SK-N-SH (cell line): ENCODE data around the gene CDK5RAP2. TPM values are rescaled to one million over a fixed set of nuclear protein-coding genes. Genes with fewer than 3 reads are reported as not detected.
A peak's percentile ranks its signal among the peaks of the same experiment; 100 is the strongest.

Source experiments
- CTCF ChIA-PET: fragments of 300-600, 350-600 bp; formaldehyde crosslinking; extraction: SDS; loops from one replicate; lab custom pipeline; 2021; lab: Yijun Ruan, JAX
- POLR2A ChIA-PET: fragments of 350-600 bp; sonication (Branson Sonifier 250); formaldehyde crosslinking; extraction: SDS; loops from one replicate; lab custom pipeline; 2020; ENCODE audit warnings: antibody characterized with exemption, inconsistent platforms; lab: Yijun Ruan, JAX
- DNase-seq: peaks from one replicate; pipeline ENCODE4 v3.0.0; 2012
- H2AFZ ChIP-seq: fragments of 200-600 bp; sonication (generic); 2 replicates; pipeline ENCODE4 v1.8.1; 2016; ENCODE audit warnings: antibody characterized with exemption, mild to moderate bottlenecking, low read depth
- H3F3A ChIP-seq: fragments of 200-600 bp; sonication (generic); replicated peaks from 2 replicates; pipeline ENCODE3; 2016; ENCODE audit warnings: antibody characterized with exemption, mild to moderate bottlenecking; ENCODE audit not compliant: insufficient read depth
- H3K27ac ChIP-seq, 2 experiments: fragments of 200-500 bp in 1 of 2; fragments of 200-600 bp in 1 of 2; sonication (Bioruptor generic) in 1 of 2; sonication (generic), shearing (Covaris generic) in 1 of 2; 2 replicates each; pipeline versions ENCODE4 v1.5.1 to v1.6.1; 2014 to 2016; ENCODE audit warnings: low read depth in 2 of 2, inconsistent platforms in 1 of 2, low read length in 1 of 2, mild to moderate bottlenecking in 1 of 2, mixed read lengths in 1 of 2
- H3K27me3 ChIP-seq: fragments of 200-600 bp; sonication (generic), shearing (Covaris generic); 2 replicates; pipeline ENCODE4 v1.6.1; 2016; ENCODE audit warnings: mixed run types; ENCODE audit not compliant: insufficient read depth
- H3K36me3 ChIP-seq, 2 experiments: fragments of 200-500 bp in 1 of 2; fragments of 200-600 bp in 1 of 2; sonication (Bioruptor generic) in 1 of 2; sonication (generic) in 1 of 2; replicated peaks in 1 of 2; 2 replicates each; pipeline versions ENCODE3 to v1.5.1; 2014 to 2016; ENCODE audit warnings: low read length in 1 of 2, mild to moderate bottlenecking in 1 of 2; ENCODE audit not compliant: insufficient read depth in 2 of 2, control insufficient read depth in 1 of 2
- H3K4me1 ChIP-seq, 2 experiments: fragments of 200-500 bp in 1 of 2; fragments of 200-600 bp in 1 of 2; sonication (Bioruptor generic) in 1 of 2; sonication (generic), shearing (Covaris generic) in 1 of 2; 2 replicates each; pipeline versions ENCODE4 v1.5.1 to v1.6.1; 2014 to 2016; ENCODE audit warnings: low read depth in 1 of 2, low read length in 1 of 2, mixed run types in 1 of 2; ENCODE audit not compliant: insufficient read depth in 2 of 2, control insufficient read depth in 1 of 2
- H3K4me2 ChIP-seq: fragments of 200-600 bp; sonication (generic), shearing (Covaris generic); 2 replicates; pipeline ENCODE4 v1.6.1; 2017; ENCODE audit warnings: mixed run types
- H3K4me3 ChIP-seq, 2 experiments: fragments of 200-500 bp in 1 of 2; fragments of 200-600 bp in 1 of 2; sonication (Bioruptor generic) in 1 of 2; sonication (generic), shearing (Covaris generic) in 1 of 2; 2 replicates each; pipeline versions ENCODE4 v1.5.1 to v1.8.1; 2014 to 2016; ENCODE audit warnings: low read depth in 2 of 2, inconsistent platforms in 1 of 2, low read length in 1 of 2, mild to moderate bottlenecking in 1 of 2, mixed read lengths in 1 of 2, moderate library complexity in 1 of 2
- H3K79me2 ChIP-seq: fragments of 200-600 bp; sonication (generic); 2 replicates; pipeline ENCODE4 v1.8.1; 2017; ENCODE audit warnings: mild to moderate bottlenecking; ENCODE audit not compliant: insufficient read depth
- H3K9ac ChIP-seq: fragments of 200-600 bp; sonication (generic); 2 replicates; pipeline ENCODE4 v1.6.1; 2017; ENCODE audit warnings: mixed run types
- H3K9me2 ChIP-seq: fragments of 200-600 bp; sonication (generic); 2 replicates; pipeline ENCODE4 v1.6.1; 2017; ENCODE audit warnings: mixed run types
- H3K9me3 ChIP-seq: fragments of 200-600 bp; sonication (generic); 2 replicates; pipeline ENCODE4 v1.6.1; 2017; ENCODE audit warnings: mixed run types, mild to moderate bottlenecking, moderate library complexity
- H4K20me1 ChIP-seq: fragments of 200-600 bp; sonication (generic); 2 replicates; pipeline ENCODE4 v1.6.1; 2017; ENCODE audit warnings: mild to moderate bottlenecking, mixed run types; ENCODE audit not compliant: insufficient read depth
- CHD2 ChIP-seq: fragments of 150-350 bp; IDR thresholded peaks from 2 replicates; pipeline ENCODE4 v1.6.1; 2018; ENCODE audit warnings: low read length; ENCODE audit not compliant: partially characterized antibody
- EP300 ChIP-seq, 2 experiments: IDR thresholded peaks; 2 replicates each; pipeline versions ENCODE4 v1.4.0 to v1.6.1; 2012; ENCODE audit warnings: borderline replicate concordance in 1 of 2, low read depth in 1 of 2, low read length in 1 of 2
- EZH2phosphoT487 ChIP-seq: fragments of 200-600 bp; sonication (generic); IDR thresholded peaks from 2 replicates; pipeline ENCODE4 v1.6.1; 2017; ENCODE audit warnings: low read depth, mixed run types, mild to moderate bottlenecking, antibody characterized with exemption, moderate library complexity, borderline replicate concordance
- FOXM1 ChIP-seq: IDR thresholded peaks from 2 replicates; pipeline ENCODE4 v1.4.0; 2012; ENCODE audit warnings: low read depth, mild to moderate bottlenecking
- MAX ChIP-seq: IDR thresholded peaks from 2 replicates; pipeline ENCODE4 v1.4.0; 2012; ENCODE audit warnings: low read depth
- MEF2A ChIP-seq: IDR thresholded peaks from 2 replicates; pipeline ENCODE4 v1.4.0; 2012; ENCODE audit warnings: low read depth, borderline replicate concordance
- MXI1 ChIP-seq: IDR thresholded peaks from 2 replicates; pipeline ENCODE4 v1.6.1; 2012; ENCODE audit warnings: mild to moderate bottlenecking, low read depth, low read length, improper control_type of control experiment
- NRF1 ChIP-seq: IDR thresholded peaks from 2 replicates; pipeline ENCODE4 v1.6.1; 2012; ENCODE audit warnings: low read depth, mild to moderate bottlenecking, low read length
- RAD21 ChIP-seq: IDR thresholded peaks from 2 replicates; pipeline ENCODE4 v1.6.1; 2012; ENCODE audit warnings: mild to moderate bottlenecking, low read length
- RCOR1 ChIP-seq: fragments of 150-350 bp; IDR thresholded peaks from 2 replicates; pipeline ENCODE4 v1.6.1; 2017; ENCODE audit warnings: antibody characterized with exemption, low read length
- SMC3 ChIP-seq: IDR thresholded peaks from 2 replicates; pipeline ENCODE4 v1.6.1; 2012; ENCODE audit warnings: low read depth, low read length, improper control_type of control experiment
- TEAD4 ChIP-seq: IDR thresholded peaks from 2 replicates; pipeline ENCODE4 v1.4.0; 2012; ENCODE audit warnings: mild to moderate bottlenecking, borderline replicate concordance; ENCODE audit not compliant: insufficient read depth
- WGBS: methylation state at CpG from one replicate; pipeline ENCODE4 v1.1.6; 2017; ENCODE audit warnings: low lambda C conversion rate; 5-methylcytosine and 5-hydroxymethylcytosine counted together
- polyA plus RNA-seq, 3 experiments: library from polyadenylated mRNA; depleted of rRNA; stranded (reverse); fragments of >200 nt; gene quantifications; 2 replicates each; pipeline ENCODE4 v1.2.3, GENCODE V29; 2012
- TF ChIP-seq, protein P1 (sequence below): IDR thresholded peaks from 2 replicates; pipeline ENCODE4 v1.6.1; 2012; ENCODE audit warnings: mild to moderate bottlenecking, low read depth, low read length, moderate library complexity

Gene CDK5RAP2
- polyA plus RNA-seq, 1 of the 3 experiments (the other 2 are of a cell fraction) = 20.7 TPM

- CTCF ChIA-PET = interaction anchor here (0.6 to 1.9 kb wide), 3 partner anchors 33 to 89 kb away, joined by 3 to 6 read pairs (median 4); no protein-coding TSS in a partner anchor
- H3K27ac ChIP-seq = no peak overlapping the region
- no peak overlapping the region for H2AFZ ChIP-seq
- WGBS = 95% methylated on average over 19 of the region's 24 CpGs
- H3K27me3 ChIP-seq = no peaks in the 10 kb centered on the region
- H4K20me1 ChIP-seq = no peaks in the 10 kb centered on the region
- H3K4me3 ChIP-seq = no peak overlapping the region
- H3F3A ChIP-seq = no peaks in the 10 kb centered on the region
- no peak overlapping the region for H3K9ac ChIP-seq
- TF ChIP-seq, protein P1, sequence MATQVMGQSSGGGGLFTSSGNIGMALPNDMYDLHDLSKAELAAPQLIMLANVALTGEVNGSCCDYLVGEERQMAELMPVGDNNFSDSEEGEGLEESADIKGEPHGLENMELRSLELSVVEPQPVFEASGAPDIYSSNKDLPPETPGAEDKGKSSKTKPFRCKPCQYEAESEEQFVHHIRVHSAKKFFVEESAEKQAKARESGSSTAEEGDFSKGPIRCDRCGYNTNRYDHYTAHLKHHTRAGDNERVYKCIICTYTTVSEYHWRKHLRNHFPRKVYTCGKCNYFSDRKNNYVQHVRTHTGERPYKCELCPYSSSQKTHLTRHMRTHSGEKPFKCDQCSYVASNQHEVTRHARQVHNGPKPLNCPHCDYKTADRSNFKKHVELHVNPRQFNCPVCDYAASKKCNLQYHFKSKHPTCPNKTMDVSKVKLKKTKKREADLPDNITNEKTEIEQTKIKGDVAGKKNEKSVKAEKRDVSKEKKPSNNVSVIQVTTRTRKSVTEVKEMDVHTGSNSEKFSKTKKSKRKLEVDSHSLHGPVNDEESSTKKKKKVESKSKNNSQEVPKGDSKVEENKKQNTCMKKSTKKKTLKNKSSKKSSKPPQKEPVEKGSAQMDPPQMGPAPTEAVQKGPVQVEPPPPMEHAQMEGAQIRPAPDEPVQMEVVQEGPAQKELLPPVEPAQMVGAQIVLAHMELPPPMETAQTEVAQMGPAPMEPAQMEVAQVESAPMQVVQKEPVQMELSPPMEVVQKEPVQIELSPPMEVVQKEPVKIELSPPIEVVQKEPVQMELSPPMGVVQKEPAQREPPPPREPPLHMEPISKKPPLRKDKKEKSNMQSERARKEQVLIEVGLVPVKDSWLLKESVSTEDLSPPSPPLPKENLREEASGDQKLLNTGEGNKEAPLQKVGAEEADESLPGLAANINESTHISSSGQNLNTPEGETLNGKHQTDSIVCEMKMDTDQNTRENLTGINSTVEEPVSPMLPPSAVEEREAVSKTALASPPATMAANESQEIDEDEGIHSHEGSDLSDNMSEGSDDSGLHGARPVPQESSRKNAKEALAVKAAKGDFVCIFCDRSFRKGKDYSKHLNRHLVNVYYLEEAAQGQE = 0 out of 2 replicates have a peak, but pooled peaks have one; percentile 48
- no peak for TF ChIP-seq RAD21
- H3K36me3 ChIP-seq = peaks cover 6 to 50% of the 10 kb centered on the region in 2 experiments
- DNase-seq = no peak
- no peak overlapping the region for H3K4me2 ChIP-seq
- peaks cover 0 to 27% of the 10 kb centered on the region in 2 experiments; a peak in 1 of 4 replicates for H3K4me1 ChIP-seq
- H3K9me3 ChIP-seq = no peaks in the 10 kb centered on the region
- POLR2A ChIA-PET = interaction anchor here (0.6 kb wide), 1 partner anchor 9 kb away, joined by 3 read pairs; no protein-coding TSS in a partner anchor
- H3K79me2 ChIP-seq = no peaks in the 10 kb centered on the region
- H3K9me2 ChIP-seq = no peaks in the 10 kb centered on the region
Observed at GRCh38 chr9:120388003-120388855, 191.7 kb downstream of the CDK5RAP2 start.

DNA sequence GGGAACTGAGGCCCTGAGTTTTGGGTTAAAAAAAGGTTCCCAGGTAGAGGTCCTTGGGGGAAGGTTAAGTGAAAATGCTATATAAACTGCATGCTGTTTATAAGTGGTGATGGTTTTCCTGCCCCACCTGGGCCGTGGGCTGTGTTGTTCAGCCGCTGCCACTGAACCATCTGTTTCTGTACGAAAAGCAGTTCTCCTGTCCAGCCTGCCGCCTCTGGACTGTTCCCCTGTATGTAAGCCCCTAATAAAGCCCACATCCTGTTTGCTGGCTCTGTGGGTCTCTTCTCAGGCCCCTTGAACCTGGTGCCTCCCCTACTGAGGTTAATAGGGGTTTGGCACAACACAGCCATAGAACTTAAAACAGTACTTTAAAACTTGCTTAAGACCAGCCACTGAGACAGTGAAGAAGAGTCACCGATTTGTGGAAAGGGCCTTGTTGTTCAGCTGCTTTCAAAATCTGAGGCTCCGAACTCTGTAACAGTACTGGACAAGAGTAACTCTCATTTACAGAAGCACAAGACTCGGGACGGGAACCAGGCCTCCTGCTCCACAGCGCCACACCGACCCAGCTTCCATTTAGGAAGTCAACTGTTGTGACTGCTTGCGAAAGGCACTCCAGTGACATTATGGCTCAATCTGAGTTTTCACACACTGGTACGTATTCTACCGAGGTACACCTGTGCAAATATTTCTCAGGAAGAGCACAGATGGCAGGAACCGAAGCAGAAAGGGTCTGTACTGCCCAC, 192.5 kb downstream of the CDK5RAP2 start:
- no peaks in the 10 kb centered on the region for H3K79me2 ChIP-seq
- H3K4me3 ChIP-seq = no peak overlapping the region
- no peaks in the 10 kb centered on the region for H3K9me2 ChIP-seq
- POLR2A ChIA-PET = interaction anchor here (0.6 kb wide), 1 partner anchor 16 kb away, joined by 3 read pairs; no protein-coding TSS in a partner anchor
- H3K36me3 ChIP-seq = peaks cover 6 to 42% of the 10 kb centered on the region in 2 experiments
- peaks cover 0 to 27% of the 10 kb centered on the region in 2 experiments; a peak in 1 of 4 replicates for H3K4me1 ChIP-seq
- H3F3A ChIP-seq = no peaks in the 10 kb centered on the region
- H3K9me3 ChIP-seq = no peaks in the 10 kb centered on the region
- 98% methylated on average over 8 of the region's 14 CpGs for WGBS
- no peak overlapping the region; a peak in 1 of 4 replicates for H3K27ac ChIP-seq
- CTCF ChIA-PET = interaction anchor here (0.8 to 1.9 kb wide), 4 partner anchors 34 to 145 kb away, joined by 3 to 6 read pairs (median 4); no protein-coding TSS in a partner anchor
- no peak overlapping the region for H2AFZ ChIP-seq
- H3K4me2 ChIP-seq = no peak overlapping the region
- H3K27me3 ChIP-seq = no peaks in the 10 kb centered on the region
- no peaks in the 10 kb centered on the region for H4K20me1 ChIP-seq
- H3K9ac ChIP-seq = no peak overlapping the region
- no peak for DNase-seq
- TF ChIP-seq RAD21 (no peak), MXI1 (no peak), CHD2 (no peak), TEAD4 (no peak), MEF2A (no peak), RCOR1 (no peak), NRF1 (no peak), SMC3 (no peak), FOXM1 (no peak), MAX (no peak), EP300 (IDR thresholded peaks at IDR 0.05; ENCODE audit: borderline replicate concordance in 1 of 2, low read depth in 1 of 2, low read length in 1 of 2) (no peak), EZH2phosphoT487 (no peak)
- TF ChIP-seq, protein P1 = no peak
